Ovary (tissue), 9 donors: ENCODE data around the gene GEMIN2. TPM values are rescaled to one million over a fixed set of nuclear protein-coding genes. Genes with fewer than 3 reads are reported as not detected.
"Not testable (repeated sequence)": the region's sequence is repeated elsewhere in the genome, so short reads cannot be mapped to it uniquely, and the experiment has no call there.

ENCODE experiments used
- DNase-seq, 5 donors: peaks; one replicate each; pipeline ENCODE4 v3.0.0-alpha.2; 2019 to 2020
- H3K27ac ChIP-seq, 2 donors: fragments of 200-600 bp; one replicate each; pipeline versions ENCODE4 v1.5.1 to v1.8.0; 2019 to 2022
- H3K27me3 ChIP-seq: fragments of 200-600 bp; one replicate; pipeline ENCODE4 v1.8.0; 2022
- H3K36me3 ChIP-seq: fragments of 200-600 bp; sonication (generic); one replicate; pipeline ENCODE4 v1.5.1; 2019
- H3K4me1 ChIP-seq: one replicate; pipeline ENCODE4 v1.8.1; 2013; ENCODE audit warnings: mild to moderate bottlenecking, moderate library complexity; ENCODE audit not compliant: insufficient read depth
- H3K4me3 ChIP-seq: fragments of 200-600 bp; sonication (generic); one replicate; pipeline ENCODE4 v1.5.1; 2017
- H3K9me3 ChIP-seq, 2 donors: fragments of 200-600 bp in 1 of 2; sonication (generic) in 1 of 2; one replicate each; pipeline versions ENCODE4 v1.5.1 to v1.8.1; 2013 to 2019; ENCODE audit warnings: mild to moderate bottlenecking in 1 of 2, moderate library complexity in 1 of 2
- CTCF ChIP-seq, 3 donors: fragments of 450-650 bp in 2 of 3; fragments of 200-600 bp in 1 of 3; IDR thresholded peaks; one replicate each; pipeline versions ENCODE4 v1.5.1 to v1.8.0; 2016 to 2022; ENCODE audit warnings: antibody characterized with exemption in 3 of 3, mild to moderate bottlenecking in 1 of 3
- EP300 ChIP-seq: sonication (generic); formaldehyde crosslinking; IDR thresholded peaks from one replicate; pipeline ENCODE4 v1.6.1; 2017; ENCODE audit warnings: antibody characterized with exemption
- POLR2A ChIP-seq: fragments of 450-650 bp; IDR thresholded peaks from one replicate; pipeline ENCODE4 v1.6.1; 2017; ENCODE audit warnings: antibody characterized with exemption, mild to moderate bottlenecking, moderate library complexity
- WGBS, 3 donors: extraction: QIAGEN DNeasy Blood & Tissue Kit in 1 of 3; methylation state at CpG; one replicate each; pipeline versions ENCODE4 v1.1.5 to v1.1.7; 2013 to 2017; 5-methylcytosine and 5-hydroxymethylcytosine counted together
- intact Hi-C, 4 donors: fragments of 100-400 bp; cut with DNase I; formaldehyde crosslinking; loops; one replicate each; pipeline versions ENCODE4 v1.11.0 to v1.15.1; 2022 to 2023
- polyA plus RNA-seq, 2 donors: library from polyadenylated mRNA; stranded (reverse); fragments of 200-250 nt in 1 of 2; fragments of 350-450 nt in 1 of 2; fragmentation: Illumina TruSeq in 1 of 2; extraction: RNeasy Lipid Tissue Mini Kit (QIAGEN cat#74804) in 1 of 2; gene quantifications; one replicate each; pipeline ENCODE4 v1.2.3, GENCODE V29; 2013 to 2014
- total RNA-seq, 7 donors: library from RNA; depleted of rRNA in 2 of 7; stranded (reverse); fragments of >200 nt in 2 of 7; fragmentation: NEBNext Ultra II Directional in 3 of 7; extraction: Animal tissue kit (Norgen Biotek cat#: 25700) in 3 of 7; gene quantifications; one replicate each; pipeline versions ENCODE4 v1.1.0 to v1.2.4, GENCODE V29; 2016 to 2023
- donor health status: DM: no; HTN: no; CAD: no; lungs with moderate emphysema.
- donor health status: DM: no; HTN: no; CAD: no.
- donor health status: Bipolar disorder and iron deficiency.
- donor health status: DM: yes; HTN: yes; CAD: no.
- donor health status: DM: no; HTN: no; CAD: no.
- donor health status: DM: yes; HTN: yes; CAD: no.

GEMIN2 gene
- total and polyA plus RNA-seq, 9 donors = 8.2 to 19.8 (median 13.1) TPM

DNA sequence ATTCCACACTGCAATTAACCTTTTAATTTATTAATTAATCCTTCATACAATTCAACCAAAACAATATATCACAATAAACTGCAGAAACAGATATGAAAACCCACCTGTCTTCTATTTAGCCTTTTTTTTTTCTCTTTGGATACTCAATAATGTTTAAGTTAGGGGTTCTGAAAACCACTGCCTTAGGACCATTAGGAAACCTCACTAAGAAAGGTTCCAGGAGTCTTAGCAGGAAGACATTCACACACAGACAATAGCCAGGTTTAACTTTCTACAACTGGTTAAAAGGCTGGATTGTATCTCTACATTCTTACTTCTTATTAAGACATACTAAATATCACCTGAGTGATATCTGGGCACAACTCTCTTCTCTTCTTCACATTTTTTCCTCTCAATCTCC is 14.4 kb upstream of the GEMIN2 start:
- Histone ChIP-seq H3K4me3 (no peak overlapping the region), H3K27me3 (no peaks in the 10 kb centered on the region), H3K4me1 (peaks cover 2% of the 10 kb centered on the region), H3K27ac (no peak overlapping the region), H3K9me3 (no peaks in the 10 kb centered on the region), H3K36me3 (no peaks in the 10 kb centered on the region)
- no peak for DNase-seq
- no peak for TF ChIP-seq POLR2A
- TF ChIP-seq CTCF (IDR thresholded peaks at IDR 0.05) = no peak
- TF ChIP-seq EP300 = no peak
- intact Hi-C loops = no loop called here

GRCh38 chr14:39102265-39102968 is 11.7 kb upstream of the GEMIN2 start:
- no peak for DNase-seq
- H3K4me3 ChIP-seq = peak overlapping the region; percentile 77
- no peaks in the 10 kb centered on the region for H3K36me3 ChIP-seq
- peak overlapping the region; percentile 85 to 97 for H3K27ac ChIP-seq
- no peaks in the 10 kb centered on the region for H3K27me3 ChIP-seq
- 1 to 3% (median 1%) methylated on average over 10 to 23 of the region's 23 CpGs for WGBS, 3 donors
- no peaks in the 10 kb centered on the region for H3K9me3 ChIP-seq
- TF ChIP-seq EP300 = no peak
- TF ChIP-seq CTCF (IDR thresholded peaks at IDR 0.05) = no peak
- no peak for TF ChIP-seq POLR2A
- intact Hi-C loops = loop anchor here in 1 of 4 donors (2.0 kb wide), 2 partner anchors 72 to 330 kb away; partner anchors contain the start of genes FBXO33 and PNN
- peaks cover 2% of the 10 kb centered on the region for H3K4me1 ChIP-seq

GRCh38 chr14:39102969-39103957 is 10.9 kb upstream of the GEMIN2 start, which contains the start of gene SEC23A:
Gene SEC23A, minus strand, starts transcription at chr14:39103235. Its CDS starts 7,117 bp downstream, at chr14:39096118.
- Histone ChIP-seq H3K4me3 (peak within 1 kb of the TSS; percentile 77), H3K36me3 (no peaks in the 10 kb centered on the region), H3K27ac (peak within 1 kb of the TSS; percentile 85 to 97), H3K27me3 (no peaks in the 10 kb centered on the region), H3K9me3 (no peaks in the 10 kb centered on the region), H3K4me1 (peaks cover 2% of the 10 kb centered on the region)
- peak; percentile 86 to 91 (median 89) for DNase-seq
- WGBS, 3 donors = 0% methylated on average over 50 to 58 of the region's 58 CpGs
- peak; percentile 76 for TF ChIP-seq POLR2A
- TF ChIP-seq CTCF (IDR thresholded peaks at IDR 0.05) = no peak
- no peak for TF ChIP-seq EP300
- intact Hi-C loops = loop anchor here in 1 of 4 donors (2.0 kb wide), 2 partner anchors 72 to 330 kb away; partner anchors contain the start of genes FBXO33 and PNN

DNA sequence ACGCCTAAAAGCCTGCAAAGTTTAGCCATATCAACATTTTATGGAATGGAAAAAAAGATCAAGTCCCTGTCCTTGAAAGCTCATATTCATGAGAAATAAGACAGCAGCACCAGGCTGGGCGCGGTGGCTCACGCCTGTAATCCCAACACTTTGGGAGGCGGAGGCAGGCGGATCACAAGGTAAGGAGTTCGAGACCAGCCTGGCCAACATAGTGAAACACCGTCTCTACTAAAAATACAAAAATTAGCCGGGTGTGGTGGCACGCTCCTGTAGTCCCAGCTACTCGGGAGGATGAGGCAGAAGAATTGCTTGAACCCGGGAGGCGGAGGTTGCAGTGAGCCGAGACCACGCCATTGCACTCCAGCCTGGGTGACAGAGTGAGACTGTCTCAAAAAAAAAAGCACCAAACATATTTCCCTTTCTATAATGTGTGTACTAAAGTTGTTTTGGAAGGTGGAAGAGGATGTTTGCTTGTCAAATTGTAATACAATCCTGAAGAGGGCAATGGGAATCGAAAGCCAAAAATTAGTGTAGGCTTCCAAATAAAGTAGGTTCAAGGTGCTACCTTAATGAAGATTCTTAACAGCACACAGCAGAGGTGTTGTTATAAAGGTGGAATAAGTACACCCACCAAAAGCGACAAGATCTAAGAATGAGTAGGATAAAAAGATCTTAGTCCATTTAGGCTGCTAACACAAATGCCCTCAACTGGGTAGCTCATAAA is 9.9 kb upstream of the GEMIN2 start:
- H3K36me3 ChIP-seq, H3K4me1 ChIP-seq, H3K27me3 ChIP-seq, DNase-seq, H3K9me3 ChIP-seq, intact Hi-C loops: not testable (repeated sequence)
- Histone ChIP-seq H3K4me3 (peak overlapping the region; percentile 77), H3K27ac (peak overlapping the region in 1 of 2 donors; percentile 97)
- 78 to 82% (median 79%) methylated on average over 17 of the region's 17 CpGs for WGBS, 3 donors
